ENCODE results near the gene GNG4.

- no peak for TF ChIP-seq POLR2A (IDR thresholded peaks at IDR 0.05)
- TF ChIP-seq, protein P1, sequence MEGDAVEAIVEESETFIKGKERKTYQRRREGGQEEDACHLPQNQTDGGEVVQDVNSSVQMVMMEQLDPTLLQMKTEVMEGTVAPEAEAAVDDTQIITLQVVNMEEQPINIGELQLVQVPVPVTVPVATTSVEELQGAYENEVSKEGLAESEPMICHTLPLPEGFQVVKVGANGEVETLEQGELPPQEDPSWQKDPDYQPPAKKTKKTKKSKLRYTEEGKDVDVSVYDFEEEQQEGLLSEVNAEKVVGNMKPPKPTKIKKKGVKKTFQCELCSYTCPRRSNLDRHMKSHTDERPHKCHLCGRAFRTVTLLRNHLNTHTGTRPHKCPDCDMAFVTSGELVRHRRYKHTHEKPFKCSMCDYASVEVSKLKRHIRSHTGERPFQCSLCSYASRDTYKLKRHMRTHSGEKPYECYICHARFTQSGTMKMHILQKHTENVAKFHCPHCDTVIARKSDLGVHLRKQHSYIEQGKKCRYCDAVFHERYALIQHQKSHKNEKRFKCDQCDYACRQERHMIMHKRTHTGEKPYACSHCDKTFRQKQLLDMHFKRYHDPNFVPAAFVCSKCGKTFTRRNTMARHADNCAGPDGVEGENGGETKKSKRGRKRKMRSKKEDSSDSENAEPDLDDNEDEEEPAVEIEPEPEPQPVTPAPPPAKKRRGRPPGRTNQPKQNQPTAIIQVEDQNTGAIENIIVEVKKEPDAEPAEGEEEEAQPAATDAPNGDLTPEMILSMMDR (IDR thresholded peaks at IDR 0.05) = no peak
These were observed 148.5 kb downstream of the GNG4 start for GRCh38 chr1:235500971-235501540.

All from heart left ventricle (tissue), 13 donors.